GM12864 (cell line): ENCODE measurements around the gene THBS2.

Source experiments
- DNase-seq: peaks from one replicate; pipeline ENCODE4 v3.0.0-alpha.2; 2011; ENCODE audit warnings: low read depth
- H3K4me3 ChIP-seq: 2 replicates; pipeline ENCODE4 v1.5.1; 2011; ENCODE audit warnings: mild to moderate bottlenecking, low read depth, low read length, control low read depth
- TF ChIP-seq, protein P1 (sequence below): IDR thresholded peaks from 2 replicates; pipeline ENCODE4 v1.5.1; 2011; ENCODE audit warnings: low read depth, mild to moderate bottlenecking, moderate library complexity, low read length, control low read depth, inconsistent platforms; ENCODE audit errors: missing control alignments

The THBS2 gene

DNA sequence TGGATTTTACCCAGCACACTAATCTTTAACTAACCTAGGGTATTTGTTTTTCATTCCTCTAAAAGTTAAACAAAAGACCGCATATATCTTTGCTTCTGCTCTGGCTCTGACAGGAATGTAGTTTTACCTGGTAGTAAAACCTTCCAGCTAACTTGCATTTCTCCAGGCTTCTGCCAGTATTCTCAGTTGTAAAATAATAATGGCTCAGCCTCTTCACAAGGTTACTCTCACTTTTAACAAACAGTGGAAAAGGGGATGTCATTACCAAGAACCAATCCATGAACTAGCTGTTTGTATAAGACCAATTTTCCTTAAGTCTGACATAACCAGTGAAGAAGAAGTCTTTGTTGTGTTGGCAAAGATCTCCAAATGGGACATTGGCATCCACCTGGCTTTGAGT is 10.0 kb downstream of the THBS2 start:
- TF ChIP-seq, protein P1, sequence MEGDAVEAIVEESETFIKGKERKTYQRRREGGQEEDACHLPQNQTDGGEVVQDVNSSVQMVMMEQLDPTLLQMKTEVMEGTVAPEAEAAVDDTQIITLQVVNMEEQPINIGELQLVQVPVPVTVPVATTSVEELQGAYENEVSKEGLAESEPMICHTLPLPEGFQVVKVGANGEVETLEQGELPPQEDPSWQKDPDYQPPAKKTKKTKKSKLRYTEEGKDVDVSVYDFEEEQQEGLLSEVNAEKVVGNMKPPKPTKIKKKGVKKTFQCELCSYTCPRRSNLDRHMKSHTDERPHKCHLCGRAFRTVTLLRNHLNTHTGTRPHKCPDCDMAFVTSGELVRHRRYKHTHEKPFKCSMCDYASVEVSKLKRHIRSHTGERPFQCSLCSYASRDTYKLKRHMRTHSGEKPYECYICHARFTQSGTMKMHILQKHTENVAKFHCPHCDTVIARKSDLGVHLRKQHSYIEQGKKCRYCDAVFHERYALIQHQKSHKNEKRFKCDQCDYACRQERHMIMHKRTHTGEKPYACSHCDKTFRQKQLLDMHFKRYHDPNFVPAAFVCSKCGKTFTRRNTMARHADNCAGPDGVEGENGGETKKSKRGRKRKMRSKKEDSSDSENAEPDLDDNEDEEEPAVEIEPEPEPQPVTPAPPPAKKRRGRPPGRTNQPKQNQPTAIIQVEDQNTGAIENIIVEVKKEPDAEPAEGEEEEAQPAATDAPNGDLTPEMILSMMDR: no peak
- no peak overlapping the region for H3K4me3 ChIP-seq
- no peak for DNase-seq

DNA sequence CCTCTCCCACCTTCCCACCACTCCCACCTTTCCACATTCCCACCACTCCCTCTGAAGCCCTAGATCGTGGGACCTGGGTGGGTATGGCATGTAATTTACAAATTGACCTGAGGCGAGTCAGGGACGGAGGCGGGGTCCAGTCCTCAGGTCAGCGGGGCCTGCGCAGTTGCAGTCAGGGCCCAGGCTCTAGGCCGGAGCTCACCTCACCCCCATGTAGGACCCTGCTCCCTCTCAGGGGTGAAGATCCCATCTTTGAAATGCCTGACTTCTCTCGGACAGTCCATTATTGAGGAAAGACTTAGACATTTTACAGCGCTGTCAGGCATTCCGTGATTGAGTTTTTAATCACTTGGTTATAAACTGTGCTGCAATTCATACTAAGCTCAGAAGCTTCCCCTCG is 10.5 kb downstream of the THBS2 start:
- TF ChIP-seq, protein P1: no peak
- no peak overlapping the region for H3K4me3 ChIP-seq
- no peak for DNase-seq

DNA sequence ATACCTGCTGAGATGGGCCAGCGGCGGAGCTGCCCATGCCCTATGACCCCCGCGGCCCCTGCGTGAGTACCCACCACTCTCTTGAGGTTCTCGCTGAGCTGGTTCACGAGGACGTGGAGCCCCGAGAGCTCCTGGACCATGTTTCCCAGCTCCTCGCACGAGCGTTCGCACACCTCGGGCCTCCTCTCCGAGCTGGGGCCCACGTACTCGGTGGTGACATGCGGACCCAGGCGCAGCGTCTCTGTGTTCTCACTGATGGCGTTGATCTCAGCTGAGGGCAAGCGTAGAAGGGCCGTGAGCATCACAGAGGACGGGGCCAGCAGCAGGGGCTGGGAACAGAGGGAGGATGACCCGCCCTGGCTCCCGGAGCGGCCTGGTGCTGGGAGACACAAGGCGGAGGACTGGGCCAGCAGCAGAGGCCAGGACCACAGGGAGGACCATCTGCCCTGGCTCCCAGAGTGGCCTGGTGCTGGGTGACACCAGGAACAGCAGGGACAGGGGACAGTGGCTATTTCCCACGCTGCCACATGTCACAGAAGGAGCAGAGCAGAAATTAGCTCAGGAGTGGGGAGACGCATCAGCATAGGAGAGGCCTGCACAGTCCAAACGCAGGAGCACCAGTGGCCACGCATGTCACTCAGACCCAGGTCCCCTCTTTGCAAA is 11.8 kb downstream of the THBS2 start:
- DNase-seq: no peak
- H3K4me3 ChIP-seq: no peak overlapping the region
- TF ChIP-seq, protein P1: no peak

DNA sequence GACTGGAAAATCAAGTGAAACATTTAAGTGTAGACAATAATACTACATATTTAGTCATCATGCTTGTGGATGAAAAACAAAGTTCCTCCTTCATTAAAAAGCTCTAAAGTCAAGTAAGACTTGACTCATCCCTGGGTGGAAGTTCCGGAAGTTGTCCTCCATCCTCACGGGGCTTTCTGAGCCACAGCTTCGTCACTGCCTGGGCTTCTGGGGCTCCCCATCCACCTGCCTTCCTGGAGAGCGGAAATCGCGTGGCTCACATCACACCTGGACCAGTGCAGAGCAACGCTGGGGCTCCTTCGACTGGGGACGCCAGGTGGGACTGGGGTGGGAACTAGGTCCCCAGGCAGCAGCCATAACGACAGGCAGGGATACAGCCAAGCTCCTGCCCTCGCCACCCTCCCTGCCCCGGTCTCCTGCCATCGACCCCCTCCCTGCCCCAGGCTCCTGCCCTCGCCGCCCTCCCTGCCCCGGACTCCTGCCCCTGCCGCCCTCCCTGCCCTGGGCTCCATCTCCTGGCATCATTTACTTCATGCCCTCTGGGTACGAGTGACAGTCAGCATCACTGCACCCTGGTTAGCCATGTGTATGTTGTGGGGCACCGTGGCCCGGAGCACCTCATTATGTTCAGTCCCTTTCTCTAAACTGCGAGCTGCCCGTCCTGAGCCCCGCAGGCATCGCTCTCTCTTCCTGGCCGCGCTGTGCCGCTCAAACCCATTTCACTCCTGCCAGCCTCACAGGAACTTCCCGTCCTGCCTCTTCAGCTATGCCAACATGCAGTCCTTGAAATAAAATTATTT is 12.9 kb downstream of the THBS2 start:
- TF ChIP-seq, protein P1: no peak
- no peak overlapping the region for H3K4me3 ChIP-seq
- DNase-seq: no peak

DNA sequence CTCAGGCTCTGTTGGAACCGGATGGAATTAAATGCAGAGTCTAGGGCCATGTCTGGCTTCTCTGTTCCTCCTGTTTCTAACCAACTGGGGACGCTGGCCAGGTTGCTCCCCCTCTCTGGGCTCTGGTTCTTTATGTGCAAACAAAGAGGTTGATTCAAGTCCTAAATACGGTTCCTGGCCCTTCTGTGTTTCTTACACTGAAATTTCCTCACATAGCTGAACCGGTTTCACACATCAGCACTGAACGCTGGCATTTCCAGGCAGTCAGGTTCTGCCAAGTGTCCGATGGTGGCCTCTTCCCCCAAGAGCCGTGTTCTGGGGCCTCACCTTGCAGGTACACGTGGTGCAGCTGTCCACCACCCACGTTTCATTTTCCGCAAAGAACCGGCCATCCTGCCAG is 13.5 kb downstream of the THBS2 start:
- TF ChIP-seq, protein P1: no peak
- no peak overlapping the region for H3K4me3 ChIP-seq
- DNase-seq: no peak

DNA sequence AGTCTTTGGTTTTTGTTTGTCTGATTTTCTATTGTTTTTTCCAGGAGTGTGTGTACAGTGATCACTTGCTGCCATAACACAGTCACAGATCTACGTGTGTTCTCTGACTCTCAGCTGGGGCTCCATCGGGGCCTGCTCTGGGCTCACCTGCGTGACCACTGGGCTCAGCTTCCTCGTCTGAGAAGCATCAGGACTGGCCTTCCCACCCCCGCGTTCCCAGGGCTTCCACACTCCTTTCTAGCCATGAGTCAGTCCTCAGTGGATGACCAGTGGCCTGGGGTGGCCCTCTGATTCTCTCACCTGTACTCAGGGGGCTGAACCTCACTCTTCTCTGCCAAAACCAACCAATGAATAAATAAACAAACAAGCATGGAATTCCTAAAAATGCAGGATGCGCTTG is 14.5 kb downstream of the THBS2 start:
- no peak for DNase-seq
- no peak overlapping the region for H3K4me3 ChIP-seq
- TF ChIP-seq, protein P1: no peak
